MM.1S (cell line): ENCODE measurements around the gene SERTM1.

Experiments
- DNase-seq: peaks from one replicate; pipeline ENCODE4 v3.0.0-alpha.2; 2015
- H2AFZ ChIP-seq: fragments of 300-600 bp; sonication (generic); 2 replicates; pipeline ENCODE4 v1.6.0; 2016; ENCODE audit warnings: antibody characterized with exemption, low read length
- H3F3A ChIP-seq: fragments of 300-600 bp; sonication (generic); 2 replicates; pipeline ENCODE4 v1.6.1; 2016; ENCODE audit warnings: mild to moderate bottlenecking, antibody characterized with exemption, low read length, moderate library complexity, mixed read lengths; ENCODE audit not compliant: insufficient read depth
- H3K27ac ChIP-seq: fragments of 300-600 bp; sonication (generic); 2 replicates; pipeline ENCODE4 v1.5.1; 2016; ENCODE audit warnings: mild to moderate bottlenecking, low read length
- H3K27me3 ChIP-seq: fragments of 300-600 bp; sonication (generic); replicated peaks from 2 replicates; pipeline ENCODE4 v1.6.0; 2016; ENCODE audit warnings: low read length; ENCODE audit not compliant: insufficient read depth
- H3K36me3 ChIP-seq: fragments of 300-600 bp; sonication (generic); replicated peaks from 2 replicates; pipeline ENCODE4 v1.6.1; 2016; ENCODE audit warnings: mild to moderate bottlenecking, low read length, mixed read lengths; ENCODE audit not compliant: insufficient read depth
- H3K4me1 ChIP-seq: fragments of 300-600 bp; sonication (generic); 2 replicates; pipeline ENCODE4 v1.6.1; 2016; ENCODE audit warnings: low read length, mixed read lengths
- H3K4me2 ChIP-seq: fragments of 300-600 bp; sonication (generic); 2 replicates; pipeline ENCODE4 v1.6.0; 2016; ENCODE audit warnings: low read depth, low read length
- H3K4me3 ChIP-seq: fragments of 300-600 bp; sonication (generic); 2 replicates; pipeline ENCODE4 v1.5.1; 2016; ENCODE audit warnings: low read length, mixed read lengths
- H3K79me2 ChIP-seq: fragments of 300-600 bp; sonication (generic); 2 replicates; pipeline ENCODE4 v1.6.1; 2016; ENCODE audit warnings: mixed run types, low read length, mixed read lengths
- H3K9ac ChIP-seq: fragments of 300-600 bp; sonication (generic); 2 replicates; pipeline ENCODE4 v1.6.1; 2016; ENCODE audit warnings: low read length, mixed read lengths
- H3K9me2 ChIP-seq: fragments of 300-600 bp; sonication (generic); replicated peaks from 2 replicates; pipeline ENCODE4 v1.6.1; 2016; ENCODE audit warnings: mild to moderate bottlenecking, low read length, mixed read lengths; ENCODE audit not compliant: insufficient read depth
- H3K9me3 ChIP-seq: fragments of 300-600 bp; sonication (generic); replicated peaks from 2 replicates; pipeline ENCODE4 v1.6.1; 2016; ENCODE audit warnings: mild to moderate bottlenecking, low read length, mixed read lengths; ENCODE audit not compliant: insufficient read depth
- H4K20me1 ChIP-seq: fragments of 300-600 bp; sonication (generic); 2 replicates; pipeline ENCODE4 v1.6.1; 2016; ENCODE audit warnings: mild to moderate bottlenecking, low read length, moderate library complexity, mixed read lengths; ENCODE audit not compliant: insufficient read depth
- CTCF ChIP-seq: fragments of 300-600 bp; sonication (generic); IDR thresholded peaks from 2 replicates; pipeline ENCODE4 v1.5.1; 2016; ENCODE audit warnings: antibody characterized with exemption, low read length, mixed read lengths
- EZH2 ChIP-seq: fragments of 300-600 bp; sonication (generic); optimal IDR thresholded peaks from 2 replicates; pipeline ENCODE3; 2017; ENCODE audit warnings: low read depth, mild to moderate bottlenecking, antibody characterized with exemption, low read length, mixed read lengths
- EZH2phosphoT487 ChIP-seq: fragments of 300-600 bp; sonication (generic); IDR thresholded peaks from 2 replicates; pipeline ENCODE4 v1.6.1; 2018; ENCODE audit warnings: antibody characterized with exemption, low read length

Gene SERTM1

GRCh38 chr13:36685927-36686326 is 12.1 kb downstream of the SERTM1 start:
- no peak for DNase-seq
- no peaks in the 10 kb centered on the region for H4K20me1 ChIP-seq
- no peaks in the 10 kb centered on the region for H3K79me2 ChIP-seq
- H3K36me3 ChIP-seq, result no peaks in the 10 kb centered on the region
- H3K9me3 ChIP-seq, result no peaks in the 10 kb centered on the region
- no peaks in the 10 kb centered on the region for H3K4me1 ChIP-seq
- no peaks in the 10 kb centered on the region for H3K9me2 ChIP-seq
- no peak overlapping the region for H3K4me2 ChIP-seq
- no peak overlapping the region for H3K4me3 ChIP-seq
- H3K27me3 ChIP-seq, result no peaks in the 10 kb centered on the region
- no peak for TF ChIP-seq EZH2phosphoT487
- no peak for TF ChIP-seq EZH2
- no peak for TF ChIP-seq CTCF
- H3K27ac ChIP-seq, result no peak overlapping the region
- no peak overlapping the region for H2AFZ ChIP-seq
- H3F3A ChIP-seq, result no peaks in the 10 kb centered on the region
- H3K9ac ChIP-seq, result no peak overlapping the region

GRCh38 chr13:36696410-36697010 is 22.7 kb downstream of the SERTM1 start:
- no peak overlapping the region for H3K4me2 ChIP-seq
- no peaks in the 10 kb centered on the region for H3K9me3 ChIP-seq
- H3K36me3 ChIP-seq, result no peaks in the 10 kb centered on the region
- no peak overlapping the region for H2AFZ ChIP-seq
- H3K79me2 ChIP-seq, result no peaks in the 10 kb centered on the region
- H3K4me1 ChIP-seq, result no peaks in the 10 kb centered on the region
- H3F3A ChIP-seq, result no peaks in the 10 kb centered on the region
- H3K9me2 ChIP-seq, result no peaks in the 10 kb centered on the region
- TF ChIP-seq EZH2phosphoT487, result no peak
- no peak for TF ChIP-seq CTCF
- TF ChIP-seq EZH2, result no peak
- H3K27ac ChIP-seq, result no peak overlapping the region
- no peak overlapping the region for H3K4me3 ChIP-seq
- H3K27me3 ChIP-seq, result no peaks in the 10 kb centered on the region
- no peak for DNase-seq
- no peaks in the 10 kb centered on the region for H4K20me1 ChIP-seq
- H3K9ac ChIP-seq, result no peak overlapping the region

- no peak overlapping the region for H2AFZ ChIP-seq
- TF ChIP-seq EZH2phosphoT487 (no peak), EZH2 (no peak), CTCF (no peak)
- H3K4me1 ChIP-seq, result no peaks in the 10 kb centered on the region
- H3K4me3 ChIP-seq, result no peak overlapping the region
- no peak overlapping the region for H3K4me2 ChIP-seq
- H3K27ac ChIP-seq, result no peak overlapping the region
- no peaks in the 10 kb centered on the region for H3F3A ChIP-seq
- DNase-seq, result no peak
- H3K9me2 ChIP-seq, result no peaks in the 10 kb centered on the region
- no peaks in the 10 kb centered on the region for H3K36me3 ChIP-seq
- H3K79me2 ChIP-seq, result no peaks in the 10 kb centered on the region
- no peak overlapping the region for H3K9ac ChIP-seq
- H4K20me1 ChIP-seq, result no peaks in the 10 kb centered on the region
- no peaks in the 10 kb centered on the region for H3K9me3 ChIP-seq
- no peaks in the 10 kb centered on the region for H3K27me3 ChIP-seq
Measured at GRCh38 chr13:36700170-36700569, 26.4 kb downstream of the SERTM1 start.
